Measurements from ENCODE around the gene ATE1.
A peak's percentile ranks its signal among the peaks of the same experiment; 100 is the strongest.
"Not testable (repeated sequence)": the region's sequence is repeated elsewhere in the genome, so short reads cannot be mapped to it uniquely, and the experiment has no call there.

ATE1 gene

GRCh38 chr10:121930268-121931085, 2.6 kb upstream of the ATE1 start:
- not testable (repeated sequence) for DNase-seq (ENCODE audit: low read depth in 2 of 2)

DNA sequence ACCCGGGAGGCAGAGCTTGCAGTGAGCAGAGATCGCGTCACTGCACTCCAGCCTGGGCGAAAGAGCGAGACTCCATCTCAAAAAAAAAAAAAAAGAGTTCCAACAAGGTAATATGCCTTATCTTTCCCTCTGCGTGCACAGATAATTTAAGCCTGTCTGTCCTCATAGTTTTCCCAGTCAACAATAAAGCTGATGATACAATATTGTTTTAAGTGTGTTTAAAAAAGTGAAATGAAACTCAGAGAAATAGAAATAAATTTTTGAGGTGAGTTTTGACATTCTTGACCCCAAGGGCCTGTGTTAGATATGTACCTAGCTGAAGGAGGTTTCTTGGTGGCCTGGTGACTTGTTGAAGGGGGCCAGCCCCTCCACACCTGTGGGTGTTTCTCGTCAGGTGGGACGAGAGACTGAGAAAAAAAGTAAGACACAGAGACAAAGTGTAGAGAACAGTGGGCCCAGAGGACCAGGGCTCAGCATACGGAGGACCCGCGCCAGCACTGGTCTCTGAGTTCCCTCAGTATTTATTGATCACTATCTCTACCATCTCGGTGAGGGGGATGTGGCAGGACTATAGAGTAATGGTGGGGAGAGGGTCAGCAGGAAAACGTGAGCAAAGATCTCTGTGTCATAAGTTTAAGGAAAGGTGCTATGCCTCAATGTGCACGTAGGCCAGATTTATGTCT, 1.9 kb upstream of the ATE1 start:
- DNase-seq (ENCODE audit: low read depth in 2 of 2), result not testable (repeated sequence)

GRCh38 chr10:121928528-121928884, 675 bp upstream of the ATE1 start:
- DNase-seq (ENCODE audit: low read depth in 2 of 2), result no peak

- peak; percentile 10 to 11 for DNase-seq (ENCODE audit: low read depth in 2 of 2)
Measured at GRCh38 chr10:121927318-121927840, 452 bp downstream of the ATE1 start.

- no peak for DNase-seq (ENCODE audit: low read depth in 2 of 2)
Measured at GRCh38 chr10:121926671-121927317, 1.0 kb downstream of the ATE1 start.

GRCh38 chr10:121926157-121926556, 1.7 kb downstream of the ATE1 start:
- DNase-seq (ENCODE audit: low read depth in 2 of 2), result no peak

DNA sequence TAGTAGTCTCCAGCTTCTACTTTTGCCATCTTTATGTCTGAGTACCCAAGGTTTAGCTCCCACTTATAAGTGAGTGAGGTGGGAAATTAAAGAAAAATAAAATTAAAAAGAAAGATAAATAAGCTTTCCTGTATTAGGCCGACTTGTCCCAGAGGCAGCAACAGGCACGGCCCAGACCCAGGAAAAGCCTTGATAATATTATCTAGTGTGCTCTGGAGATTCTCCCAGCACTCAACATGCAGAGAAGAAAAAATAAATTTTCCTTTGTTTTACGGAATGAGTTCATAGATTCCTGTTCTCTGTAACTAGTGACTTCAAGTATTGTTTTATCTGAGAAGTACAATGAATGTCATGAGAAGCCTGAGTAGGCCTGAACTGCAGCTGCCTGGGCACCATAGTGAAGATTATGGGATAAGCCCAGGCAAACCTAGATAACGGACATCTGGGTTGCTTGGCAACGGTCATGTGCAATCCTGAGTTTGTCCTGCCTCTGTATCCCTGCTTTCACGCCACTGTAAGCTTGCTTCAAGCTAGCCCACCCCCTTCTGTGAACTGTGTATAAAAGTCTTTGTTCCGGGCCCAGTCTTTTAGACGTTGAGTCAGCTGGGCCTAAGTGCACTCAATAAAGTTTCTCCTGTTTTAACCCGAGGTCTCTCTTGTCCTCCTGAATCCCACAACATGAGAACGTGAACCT, 6.4 kb downstream of the ATE1 start:
- no peak for DNase-seq (ENCODE audit: low read depth in 2 of 2)

DNA sequence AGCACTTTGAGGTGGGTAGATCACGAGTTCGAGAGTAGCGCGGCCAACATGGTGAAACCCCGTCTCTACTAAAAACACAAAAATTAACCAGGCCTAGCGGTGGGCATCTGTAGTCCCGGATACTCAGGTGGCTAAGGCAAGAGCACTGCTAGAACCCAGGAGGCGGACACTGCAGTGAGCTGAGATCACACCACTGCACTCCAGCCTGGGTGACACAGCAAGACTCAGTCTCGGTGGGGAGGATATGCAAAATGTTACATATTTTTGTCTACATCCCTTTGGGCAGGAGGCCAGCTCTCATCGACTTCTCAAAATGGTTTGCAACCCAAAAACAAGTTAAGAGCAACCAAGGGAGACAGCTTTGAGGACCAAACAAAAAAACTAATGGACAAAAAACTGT, 8.2 kb downstream of the ATE1 start:
- DNase-seq (ENCODE audit: low read depth in 2 of 2), result no peak

DNA sequence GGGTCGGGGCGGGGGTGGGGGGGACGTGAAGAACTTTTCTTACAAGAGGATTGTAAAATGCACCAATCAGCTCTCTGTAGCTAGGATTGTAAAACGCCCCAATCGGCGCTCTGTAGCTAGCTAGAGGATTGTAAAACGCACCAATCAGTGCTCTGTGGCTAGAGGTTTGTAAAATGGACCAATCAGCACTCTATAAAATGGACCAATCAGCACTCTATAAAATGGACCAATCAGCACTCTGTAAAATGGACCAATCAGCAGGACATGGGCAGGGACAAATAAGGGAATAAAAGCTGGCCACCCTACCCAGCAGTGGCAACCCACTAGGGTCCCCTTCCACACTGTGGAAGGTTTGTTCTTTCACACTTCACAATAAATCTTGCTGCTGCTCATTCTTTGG, 9.0 kb downstream of the ATE1 start:
- not testable (repeated sequence) for DNase-seq (ENCODE audit: low read depth in 2 of 2)

DNA sequence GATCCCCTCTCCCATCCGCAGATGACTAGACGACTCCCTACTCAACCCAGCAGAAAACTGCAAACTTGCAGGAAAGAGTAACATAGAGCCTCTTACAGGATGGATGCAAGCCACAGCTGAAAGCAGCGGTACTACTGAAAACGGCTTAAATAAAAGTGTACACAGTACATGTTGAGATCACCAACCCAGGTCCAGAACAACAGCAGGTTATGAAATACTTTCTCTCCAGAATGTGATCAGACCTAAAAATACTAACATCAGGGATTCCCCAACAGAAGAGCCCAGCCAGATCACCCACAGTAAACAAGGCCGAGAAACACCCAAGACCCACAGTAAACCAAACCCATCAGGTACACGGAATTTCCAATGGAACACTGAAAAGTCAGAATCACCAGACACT, 13.2 kb downstream of the ATE1 start:
- no peak for DNase-seq (ENCODE audit: low read depth in 2 of 2)

DNA sequence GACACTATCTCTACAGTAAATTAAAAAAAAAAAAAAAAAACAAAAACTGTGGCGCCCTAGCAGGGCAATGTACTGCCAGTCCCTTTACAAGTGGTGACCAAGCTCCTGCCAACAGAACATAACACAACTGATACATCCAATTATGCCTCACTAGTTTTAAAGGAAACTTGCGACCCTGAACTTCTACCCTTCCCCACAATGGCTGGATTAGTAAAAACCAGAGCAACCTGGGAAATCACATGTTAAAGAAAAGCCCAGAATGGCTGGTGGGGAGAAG, 16.5 kb downstream of the ATE1 start:
- no peak for DNase-seq (ENCODE audit: low read depth in 2 of 2)

DNA sequence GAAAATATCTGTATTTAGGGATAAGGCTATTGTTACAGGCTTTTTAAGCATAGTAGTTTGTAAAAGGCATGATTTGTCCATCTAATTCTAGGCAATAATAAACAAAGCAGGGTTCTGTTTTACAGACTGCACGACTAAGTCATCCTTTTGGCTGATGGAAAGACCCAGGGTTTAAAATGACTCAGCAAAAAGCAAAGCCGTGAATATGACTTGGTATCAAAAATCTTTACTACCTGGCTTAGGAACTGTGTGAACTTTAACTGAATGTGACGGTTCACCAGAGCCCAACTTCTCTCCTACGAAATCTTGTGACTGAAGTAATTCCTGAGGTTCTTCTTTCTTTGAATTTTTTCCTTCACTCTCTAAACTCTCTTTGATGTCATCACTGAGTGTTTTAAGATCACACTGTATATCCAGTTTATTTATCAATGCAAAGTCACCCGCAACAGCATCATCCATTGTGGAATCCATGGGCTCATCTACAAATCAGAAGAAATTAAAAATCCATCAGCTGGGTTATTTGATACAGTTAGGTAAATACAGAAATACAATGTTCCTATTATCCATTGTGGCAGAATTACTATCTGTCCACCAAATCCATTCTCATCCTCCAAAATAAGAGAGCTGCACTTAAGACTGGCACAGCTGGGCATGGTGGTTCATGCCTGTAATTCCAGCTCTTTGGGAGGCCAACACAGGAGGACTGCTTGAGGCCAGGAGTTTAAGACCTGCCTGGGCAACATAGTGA, 17.0 kb downstream of the ATE1 start:
- DNase-seq (ENCODE audit: low read depth in 2 of 2), result no peak

DNA sequence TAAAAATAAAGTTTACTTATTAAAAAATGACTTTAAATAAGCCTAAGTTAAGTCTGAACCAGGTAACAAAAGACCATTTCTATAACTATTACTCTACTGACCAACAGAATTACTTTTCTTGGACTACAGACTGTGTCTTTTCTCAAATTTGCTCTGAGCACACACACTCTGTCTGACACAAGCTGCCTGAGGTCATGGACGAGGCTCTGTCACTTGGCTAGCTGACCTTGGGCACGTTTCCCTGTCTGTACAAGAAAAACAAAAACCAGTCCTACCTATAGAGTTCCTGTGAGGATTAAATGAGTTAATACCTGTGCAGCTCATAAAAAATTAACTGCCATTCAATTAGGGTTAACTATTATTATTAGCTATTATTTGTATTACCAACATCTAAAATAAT, 22.9 kb downstream of the ATE1 start:
- DNase-seq (ENCODE audit: low read depth in 2 of 2), result no peak

DNA sequence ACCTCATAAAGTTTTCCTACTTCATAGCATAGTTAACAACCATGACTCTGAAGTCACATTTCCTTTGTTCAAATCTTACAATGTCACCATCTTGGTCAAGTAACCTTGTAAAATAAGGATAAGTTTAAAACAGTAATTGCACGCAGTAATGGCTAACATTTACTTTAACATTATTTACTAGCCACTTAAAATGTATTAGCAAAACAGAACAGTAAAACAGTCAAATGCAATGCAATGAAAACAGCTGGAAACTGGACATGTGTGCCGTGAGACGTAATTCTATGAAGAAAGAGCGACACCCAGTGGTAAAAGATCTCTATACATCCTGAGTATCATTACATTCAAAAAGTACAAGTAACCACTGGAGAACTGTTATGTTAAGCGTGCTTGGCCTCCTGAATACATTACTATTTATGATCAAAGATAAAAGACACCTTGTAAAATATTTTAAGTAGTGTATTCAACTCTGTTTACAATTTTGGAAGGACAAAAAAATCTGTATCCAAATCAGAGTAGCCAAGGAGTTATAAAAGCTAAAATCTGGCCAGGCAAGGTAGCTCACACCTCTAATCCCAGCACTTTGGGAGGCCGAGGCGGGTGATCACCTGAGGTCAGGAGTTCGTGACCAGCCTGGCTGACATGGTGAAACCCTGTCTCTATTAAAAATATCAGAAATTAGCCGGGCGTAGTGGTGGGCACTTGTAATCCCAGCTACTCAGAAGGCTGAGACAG, 27.2 kb downstream of the ATE1 start:
- no peak for DNase-seq (ENCODE audit: low read depth in 2 of 2)

GRCh38 chr10:121899727-121900126, 28.1 kb downstream of the ATE1 start:
- no peak for DNase-seq (ENCODE audit: low read depth in 2 of 2)

- no peak for DNase-seq (ENCODE audit: low read depth in 2 of 2)
Measured at GRCh38 chr10:121891103-121891502, 36.7 kb downstream of the ATE1 start.

DNA sequence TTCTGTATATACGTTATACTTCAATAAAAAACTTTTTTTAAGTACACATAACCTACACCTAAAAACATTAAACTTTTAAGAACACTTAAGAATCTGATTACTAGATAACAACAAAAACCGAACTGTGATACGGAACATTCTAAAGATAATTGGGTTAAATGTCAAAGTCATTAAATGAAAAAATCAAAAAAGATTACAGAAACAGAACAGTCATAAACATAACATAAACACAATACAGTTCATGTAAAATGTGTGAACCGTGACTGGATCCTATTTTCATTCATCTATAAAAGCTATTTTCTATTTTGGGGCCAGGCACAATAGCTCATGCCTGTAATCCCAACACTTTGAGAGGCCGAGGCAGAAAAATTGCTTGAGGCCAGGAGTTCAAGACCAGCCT, 38.6 kb downstream of the ATE1 start:
- DNase-seq (ENCODE audit: low read depth in 2 of 2), result no peak

DNA sequence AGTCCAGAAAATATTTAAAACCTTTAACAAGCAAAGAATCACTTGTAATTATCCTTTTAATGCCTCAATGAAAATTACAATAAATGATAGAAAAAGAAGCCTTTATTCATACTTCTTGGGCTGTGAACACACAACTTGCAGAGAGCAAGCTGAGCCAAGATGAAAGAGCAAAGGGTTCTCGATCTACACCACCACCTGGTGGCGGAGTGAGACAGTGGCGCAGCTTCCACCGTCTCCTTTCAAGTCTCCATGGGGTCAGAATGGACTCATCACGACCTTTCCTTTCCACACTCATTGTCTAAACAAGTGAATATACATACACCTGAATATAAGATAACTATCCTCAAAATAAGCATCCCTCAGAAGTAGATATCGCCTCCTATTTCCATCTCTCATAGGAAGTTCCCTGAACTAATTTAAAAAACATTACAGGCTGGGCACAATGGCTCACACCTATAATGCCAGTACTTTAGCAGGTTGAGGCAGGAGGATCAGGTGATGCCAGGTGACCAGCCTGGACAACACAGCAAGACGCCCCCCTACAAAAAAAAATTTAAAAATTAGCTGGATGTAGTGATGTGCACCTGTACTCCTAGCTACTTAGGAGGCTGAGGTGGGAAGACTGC, 40.7 kb downstream of the ATE1 start:
- DNase-seq (ENCODE audit: low read depth in 2 of 2), result peak; percentile 10 to 40

- no peak for DNase-seq (ENCODE audit: low read depth in 2 of 2)
Measured at GRCh38 chr10:121886181-121886580, 41.6 kb downstream of the ATE1 start.

- DNase-seq (ENCODE audit: low read depth in 2 of 2), result no peak
Measured at GRCh38 chr10:121880895-121881294, 46.9 kb downstream of the ATE1 start.

All from stimulated activated CD4-positive, alpha-beta T cell treated with anti-CD3 and anti-CD28 coated beads, Interleukin-15, amount 100 ng/mL, for 48 hours (primary cell).